Measurements from ENCODE around the gene TIGAR.

DNA sequence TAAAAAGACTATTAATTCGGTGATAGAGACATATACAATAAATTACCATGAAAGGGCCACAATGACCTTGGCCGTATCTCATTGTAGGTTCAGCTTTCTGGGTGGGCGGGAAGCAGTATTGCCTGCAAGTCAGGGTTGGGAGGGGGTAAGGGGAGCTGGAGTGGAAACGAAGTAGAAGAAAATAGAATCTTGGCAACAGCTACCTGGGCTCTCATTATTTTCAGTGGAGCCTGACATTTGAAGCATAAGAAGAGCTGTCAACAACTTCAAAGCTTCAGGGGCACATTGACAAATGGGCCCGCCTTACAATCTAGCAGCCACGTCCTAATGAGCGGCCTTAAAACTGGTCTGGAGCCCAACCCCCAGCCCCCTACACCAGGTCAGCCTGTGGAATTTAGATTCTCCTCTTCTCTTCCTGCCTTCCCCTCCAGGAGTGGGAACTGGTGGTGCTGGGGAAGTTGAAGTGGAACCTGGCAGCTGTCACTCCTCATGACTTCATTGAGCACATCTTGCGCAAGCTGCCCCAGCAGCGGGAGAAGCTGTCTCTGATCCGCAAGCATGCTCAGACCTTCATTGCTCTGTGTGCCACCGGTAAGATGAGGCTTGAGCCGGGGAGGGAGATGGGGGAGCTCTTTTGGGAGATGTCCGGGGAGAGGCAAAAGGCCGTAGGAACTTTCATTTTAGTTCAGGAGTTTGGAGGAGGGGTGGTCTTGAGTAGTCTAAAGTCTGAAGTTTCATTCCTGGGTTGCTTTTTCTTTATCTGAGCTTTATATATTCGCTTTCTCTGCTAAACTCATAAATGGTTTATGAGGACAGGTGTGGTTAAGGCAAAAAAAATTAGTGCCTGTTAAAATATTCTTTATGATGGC lies 42.5 kb upstream of the TIGAR start:
- TF ChIP-seq, protein P1, sequence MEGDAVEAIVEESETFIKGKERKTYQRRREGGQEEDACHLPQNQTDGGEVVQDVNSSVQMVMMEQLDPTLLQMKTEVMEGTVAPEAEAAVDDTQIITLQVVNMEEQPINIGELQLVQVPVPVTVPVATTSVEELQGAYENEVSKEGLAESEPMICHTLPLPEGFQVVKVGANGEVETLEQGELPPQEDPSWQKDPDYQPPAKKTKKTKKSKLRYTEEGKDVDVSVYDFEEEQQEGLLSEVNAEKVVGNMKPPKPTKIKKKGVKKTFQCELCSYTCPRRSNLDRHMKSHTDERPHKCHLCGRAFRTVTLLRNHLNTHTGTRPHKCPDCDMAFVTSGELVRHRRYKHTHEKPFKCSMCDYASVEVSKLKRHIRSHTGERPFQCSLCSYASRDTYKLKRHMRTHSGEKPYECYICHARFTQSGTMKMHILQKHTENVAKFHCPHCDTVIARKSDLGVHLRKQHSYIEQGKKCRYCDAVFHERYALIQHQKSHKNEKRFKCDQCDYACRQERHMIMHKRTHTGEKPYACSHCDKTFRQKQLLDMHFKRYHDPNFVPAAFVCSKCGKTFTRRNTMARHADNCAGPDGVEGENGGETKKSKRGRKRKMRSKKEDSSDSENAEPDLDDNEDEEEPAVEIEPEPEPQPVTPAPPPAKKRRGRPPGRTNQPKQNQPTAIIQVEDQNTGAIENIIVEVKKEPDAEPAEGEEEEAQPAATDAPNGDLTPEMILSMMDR (IDR thresholded peaks at IDR 0.05; ENCODE audit: low read depth, low read length, missing input control): no peak
- TF ChIP-seq HNF4A (conservative IDR thresholded peaks at IDR 0.05) (no peak), EGR1 (IDR thresholded peaks at IDR 0.05; ENCODE audit: low read depth in 2 of 2) (no peak), RXRA (IDR thresholded peaks at IDR 0.05) (no peak)
- TF ChIP-seq, protein P2, sequence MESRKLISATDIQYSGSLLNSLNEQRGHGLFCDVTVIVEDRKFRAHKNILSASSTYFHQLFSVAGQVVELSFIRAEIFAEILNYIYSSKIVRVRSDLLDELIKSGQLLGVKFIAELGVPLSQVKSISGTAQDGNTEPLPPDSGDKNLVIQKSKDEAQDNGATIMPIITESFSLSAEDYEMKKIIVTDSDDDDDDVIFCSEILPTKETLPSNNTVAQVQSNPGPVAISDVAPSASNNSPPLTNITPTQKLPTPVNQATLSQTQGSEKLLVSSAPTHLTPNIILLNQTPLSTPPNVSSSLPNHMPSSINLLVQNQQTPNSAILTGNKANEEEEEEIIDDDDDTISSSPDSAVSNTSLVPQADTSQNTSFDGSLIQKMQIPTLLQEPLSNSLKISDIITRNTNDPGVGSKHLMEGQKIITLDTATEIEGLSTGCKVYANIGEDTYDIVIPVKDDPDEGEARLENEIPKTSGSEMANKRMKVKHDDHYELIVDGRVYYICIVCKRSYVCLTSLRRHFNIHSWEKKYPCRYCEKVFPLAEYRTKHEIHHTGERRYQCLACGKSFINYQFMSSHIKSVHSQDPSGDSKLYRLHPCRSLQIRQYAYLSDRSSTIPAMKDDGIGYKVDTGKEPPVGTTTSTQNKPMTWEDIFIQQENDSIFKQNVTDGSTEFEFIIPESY (IDR thresholded peaks at IDR 0.05): no peak
- TF ChIP-seq, protein P3, sequence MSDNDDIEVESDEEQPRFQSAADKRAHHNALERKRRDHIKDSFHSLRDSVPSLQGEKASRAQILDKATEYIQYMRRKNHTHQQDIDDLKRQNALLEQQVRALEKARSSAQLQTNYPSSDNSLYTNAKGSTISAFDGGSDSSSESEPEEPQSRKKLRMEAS (IDR thresholded peaks at IDR 0.05): no peak
